Bronchus fibroblast of lung (primary cell): ENCODE data around the gene MRPL12. TPM values are rescaled to one million over a fixed set of nuclear protein-coding genes. Genes with fewer than 3 reads are reported as not detected.

Source experiments
- total RNA-seq: library from RNA; depleted of rRNA; stranded (reverse); fragments of >200 nt; gene quantifications from 2 replicates; pipeline ENCODE4 v1.2.3, GENCODE V29; 2015

Gene MRPL12
- total RNA-seq, result 123 and 155 TPM in 2 replicates

GRCh38 chr17:81702934-81703746, at the start of gene MRPL12:
Gene MRPL12 (plus strand): TSS chr17:81703367. CDS start chr17:81703502, 135 bp downstream.

GRCh38 chr17:81656118-81656743, 46.9 kb upstream of the MRPL12 start, which contains the start of gene PDE6G:
Gene PDE6G (minus strand): TSS chr17:81656542. CDS start chr17:81653305, 3,237 bp downstream.

GRCh38 chr17:81666342-81667191, 36.6 kb upstream of the MRPL12 start, which contains the start of the genes CCDC137 and OXLD1:
Gene CCDC137 (plus strand): TSS chr17:81666737. CDS start chr17:81666767, 30 bp downstream.
Gene OXLD1 (minus strand): TSS chr17:81666605. CDS start chr17:81666577, 28 bp downstream.

GRCh38 chr17:81683584-81684441, 19.4 kb upstream of the MRPL12 start, which contains the start of the genes ARL16 and HGS:
Gene ARL16 (minus strand): TSS chr17:81683797. CDS start chr17:81683753, 44 bp downstream.
Gene HGS (plus strand): TSS chr17:81684011. CDS start chr17:81684067, 56 bp downstream.

GRCh38 chr17:81711814-81712467, 8.8 kb downstream of the MRPL12 start, which contains the start of gene SLC25A10:
Gene SLC25A10 (plus strand): TSS chr17:81712284. CDS start chr17:81712427, 143 bp downstream.

Other genes starting within 250 kb of the MRPL12 start
- 10,312 and 10,388 TPM in 2 replicates for gene ACTG1, start 190.6 kb upstream of the MRPL12 start, total RNA-seq
- gene FSCN2, start 175.0 kb upstream of the MRPL12 start, total RNA-seq, result 0.15 TPM in 1 of 2 replicates, not detected in the other
- 26.6 and 30.3 TPM in 2 replicates for gene FAAP100, start 151.0 kb upstream of the MRPL12 start, total RNA-seq
- gene NPLOC4, start 66.3 kb upstream of the MRPL12 start, total RNA-seq, result 46.4 and 48.6 TPM in 2 replicates
- gene TSPAN10, start 66.2 kb upstream of the MRPL12 start, total RNA-seq, result 0.34 and 0.59 TPM in 2 replicates
- gene PDE6G, start 46.8 kb upstream of the MRPL12 start, total RNA-seq, result 1.3 and 2.2 TPM in 2 replicates
- gene OXLD1, start 36.8 kb upstream of the MRPL12 start, total RNA-seq, result 47.1 and 52.9 TPM in 2 replicates
- 12.9 and 14.9 TPM in 2 replicates for gene CCDC137, start 36.6 kb upstream of the MRPL12 start, total RNA-seq
- gene ARL16, start 19.6 kb upstream of the MRPL12 start, total RNA-seq, result 47.9 and 48.9 TPM in 2 replicates
- gene HGS, start 19.4 kb upstream of the MRPL12 start, total RNA-seq, result 101 and 102 TPM in 2 replicates
- 32.7 and 38.0 TPM in 2 replicates for gene SLC25A10, start 8.9 kb downstream of the MRPL12 start, total RNA-seq
- not detected in 2 replicates for gene GCGR, start 100.8 kb downstream of the MRPL12 start, total RNA-seq
- gene MCRIP1, start 129.9 kb downstream of the MRPL12 start, total RNA-seq, result 131 and 139 TPM in 2 replicates
- not detected in 2 replicates for gene PPP1R27, start 131.7 kb downstream of the MRPL12 start, total RNA-seq
- 1,092 and 1,218 TPM in 2 replicates for gene P4HB, start 157.2 kb downstream of the MRPL12 start, total RNA-seq
- gene ARHGDIA, start 168.0 kb downstream of the MRPL12 start, total RNA-seq, result 498 and 540 TPM in 2 replicates
- gene ALYREF, start 188.2 kb downstream of the MRPL12 start, total RNA-seq, result 243 and 244 TPM in 2 replicates
- 306 and 308 TPM in 2 replicates for gene ANAPC11, start 188.4 kb downstream of the MRPL12 start, total RNA-seq
- gene NPB, start 198.9 kb downstream of the MRPL12 start, total RNA-seq, result 1.3 TPM in 2 replicates
- 138 and 142 TPM in 2 replicates for gene PCYT2, start 208.0 kb downstream of the MRPL12 start, total RNA-seq
- gene SIRT7, start 214.8 kb downstream of the MRPL12 start, total RNA-seq, result 14.0 and 15.0 TPM in 2 replicates
- gene MAFG, start 224.4 kb downstream of the MRPL12 start, total RNA-seq, result 6.5 and 6.6 TPM in 2 replicates
- 151 and 163 TPM in 2 replicates for gene PYCR1, start 233.9 kb downstream of the MRPL12 start, total RNA-seq
- gene MYADML2, start 243.9 kb downstream of the MRPL12 start, total RNA-seq, result not detected in 2 replicates